K562 (cell line): Measurements from ENCODE around the gene RAP1A. TPM values are rescaled to one million over a fixed set of nuclear protein-coding genes. Genes with fewer than 3 reads are reported as not detected.
A peak's percentile ranks its signal among the peaks of the same experiment; 100 is the strongest.

ENCODE experiments used
- ATAC-seq: fragments of 200-7000 bp; cut with Tn5 transposase; 3 replicates; pipeline ENCODE4 v1.9.1; 2020; ENCODE audit warnings: moderate library complexity
- BruUV-seq: library from RNA; stranded (reverse); fragments of 400-500 nt; replicated peaks from 2 replicates; lab custom pipeline; 2021; lab: Mats Ljungman, UMichigan
- CTCF ChIA-PET: fragments of 300-600 bp; formaldehyde crosslinking; extraction: SDS; loops from one replicate; lab custom pipeline; 2021; ENCODE audit warnings: low intra/inter-chr PET ratio; lab: Yijun Ruan, JAX
- POLR2A ChIA-PET: fragments of 300-600, 350-650 bp; sonication (Branson Sonifier 250); formaldehyde crosslinking; extraction: SDS; loops from one replicate; lab custom pipeline; 2021; ENCODE audit warnings: antibody characterized with exemption, inconsistent platforms; lab: Yijun Ruan, JAX
- DNase-seq, 4 experiments: peaks; one replicate each; pipeline versions ENCODE4 v3.0.0 to v3.0.0-alpha.2; 2011 to 2018; ENCODE audit warnings: low spot score in 3 of 4, mixed read lengths in 3 of 4; ENCODE audit errors: extremely low read depth in 1 of 4
- FAIRE-seq: peaks from 2 replicates; lab custom pipeline; 2011; peaks lifted over from hg19 to GRCh38; lab: Jason Lieb, UNC
- H2AFZ ChIP-seq: 2 replicates; pipeline ENCODE4 v1.6.0; 2011; ENCODE audit warnings: low read depth, low read length, control low read depth, inconsistent platforms
- H3K27ac ChIP-seq: fragments of 200-600 bp; 3 replicates; pipeline ENCODE4 v1.8.0; 2011; ENCODE audit warnings: low read depth, mild to moderate bottlenecking, control low read depth, inconsistent platforms, low read length, moderate library complexity, mixed read lengths; ENCODE audit errors: extremely low read depth
- H3K27me3 ChIP-seq, 2 experiments: fragments of 300-600 bp in 1 of 2; 2 replicates in 1 of 2; 3 replicates in 1 of 2; pipeline versions ENCODE4 v1.6.0 to v1.8.0; 2011; ENCODE audit warnings: inconsistent platforms in 2 of 2, low read length in 2 of 2, mild to moderate bottlenecking in 1 of 2, mixed read lengths in 1 of 2, moderate library complexity in 1 of 2; ENCODE audit not compliant: control insufficient read depth in 2 of 2, insufficient read depth in 2 of 2
- H3K36me3 ChIP-seq: fragments of 300-600 bp; 3 replicates; pipeline ENCODE4 v1.8.0; 2011; ENCODE audit warnings: mild to moderate bottlenecking, low read length, inconsistent platforms; ENCODE audit not compliant: control insufficient read depth, insufficient read depth
- H3K4me1 ChIP-seq, 2 experiments: fragments of 200-600 bp in 1 of 2; replicated peaks in 1 of 2; 2 replicates in 1 of 2; 3 replicates in 1 of 2; pipeline versions ENCODE4 v1.5.1 to v1.8.0; 2011; ENCODE audit warnings: inconsistent platforms in 2 of 2, low read length in 2 of 2, mild to moderate bottlenecking in 1 of 2, mixed read lengths in 1 of 2, moderate library complexity in 1 of 2; ENCODE audit not compliant: control insufficient read depth in 2 of 2, insufficient read depth in 2 of 2
- H3K4me2 ChIP-seq: 2 replicates; pipeline ENCODE4 v1.6.1; 2011; ENCODE audit warnings: low read length, control low read depth, inconsistent platforms, mixed read lengths; ENCODE audit not compliant: insufficient read depth
- H3K4me3 ChIP-seq: fragments of 200-600 bp; sonication (generic), shearing (Covaris generic); 2 replicates; pipeline ENCODE4 v1.5.1; 2016; ENCODE audit warnings: control low read depth, inconsistent platforms
- H3K79me2 ChIP-seq: fragments of 200-600 bp; 3 replicates; pipeline ENCODE4 v1.8.0; 2011; ENCODE audit warnings: low read length, inconsistent platforms; ENCODE audit not compliant: control insufficient read depth, insufficient read depth
- H3K9ac ChIP-seq, 2 experiments: 2 replicates each; pipeline versions ENCODE4 v1.6.0 to v1.6.1; 2011; ENCODE audit warnings: low read depth in 2 of 2, low read length in 2 of 2, control low read depth in 1 of 2, inconsistent platforms in 1 of 2, mild to moderate bottlenecking in 1 of 2, mixed read lengths in 1 of 2; ENCODE audit not compliant: insufficient read depth in 1 of 2
- H3K9me1 ChIP-seq: one replicate; pipeline ENCODE4 v1.6.0; 2011; ENCODE audit warnings: inconsistent platforms, mild to moderate bottlenecking, low read length, moderate library complexity; ENCODE audit not compliant: control insufficient read depth, insufficient read depth
- H3K9me3 ChIP-seq: replicated peaks from 2 replicates; pipeline ENCODE4 v1.5.1; 2011; ENCODE audit warnings: low read depth, low read length, inconsistent platforms; ENCODE audit not compliant: control insufficient read depth, insufficient read depth
- H4K20me1 ChIP-seq: replicated peaks from 2 replicates; pipeline ENCODE4 v1.6.1; 2011; ENCODE audit warnings: low read length, inconsistent platforms, mixed read lengths; ENCODE audit not compliant: control insufficient read depth, insufficient read depth
- ARID1B ChIP-seq: fragments of 450-650 bp; IDR thresholded peaks from 2 replicates; pipeline ENCODE4 v1.6.1; 2016; ENCODE audit warnings: antibody characterized with exemption, mild to moderate bottlenecking, inconsistent platforms
- BRD9 ChIP-seq: fragments of 450-650 bp; IDR thresholded peaks from 2 replicates; pipeline ENCODE4 v1.6.1; 2018; ENCODE audit warnings: low read depth; ENCODE audit not compliant: partially characterized antibody
- CEBPG ChIP-seq, 3 experiments: fragments of 200-800 bp in 1 of 3; sonication (Bioruptor generic) in 1 of 3; sonication (generic) in 1 of 3; formaldehyde crosslinking in 1 of 3; IDR thresholded peaks in 2 of 3; conservative IDR thresholded peaks in 1 of 3; 2 replicates each; pipeline versions ENCODE4 v1.6.1 to v1.8.0; 2016 to 2022; ENCODE audit warnings: missing compliant biosample characterization in 2 of 3, missing genetic modification characterization in 2 of 3, mild to moderate bottlenecking in 1 of 3, missing genetic modification reagents in 1 of 3
- DEAF1 ChIP-seq: fragments of 450-650 bp; formaldehyde crosslinking; IDR thresholded peaks from 2 replicates; pipeline ENCODE4 v1.4.0; 2020; ENCODE audit warnings: mild to moderate bottlenecking, moderate library complexity
- DMBX1 ChIP-seq: fragments of 250-450 bp; sonication (Bioruptor Pico); IDR thresholded peaks from 2 replicates; pipeline ENCODE4 v1.8.0; 2022; ENCODE audit warnings: inconsistent platforms, mild to moderate bottlenecking, moderate library complexity, borderline replicate concordance
- EZH2 ChIP-seq: IDR thresholded peaks from 2 replicates; pipeline ENCODE4 v1.6.1; 2012; ENCODE audit warnings: low read depth, mild to moderate bottlenecking, inconsistent platforms, low read length, borderline replicate concordance
- GABPB1 ChIP-seq: sonication (generic); formaldehyde crosslinking; IDR thresholded peaks from 2 replicates; pipeline ENCODE4 v1.8.0; 2022; ENCODE audit warnings: mild to moderate bottlenecking, missing genetic modification reagents
- HMG20A ChIP-seq: fragments of 450-650 bp; formaldehyde crosslinking; conservative IDR thresholded peaks from 2 replicates; pipeline ENCODE4 v1.4.0; 2020; ENCODE audit warnings: mild to moderate bottlenecking, mixed read lengths
- MXI1 ChIP-seq: IDR thresholded peaks from 2 replicates; pipeline ENCODE4 v1.6.1; 2011; ENCODE audit warnings: low read depth, mild to moderate bottlenecking, improper control_type of control experiment, low read length
- NR3C1 ChIP-seq: sonication (generic); formaldehyde crosslinking; IDR thresholded peaks from 2 replicates; pipeline ENCODE4 v1.8.1; 2022; ENCODE audit warnings: missing genetic modification reagents
- PPARD ChIP-seq: fragments of 250-450 bp; sonication (Bioruptor Pico); IDR thresholded peaks from 2 replicates; pipeline ENCODE4 v1.8.0; 2022; ENCODE audit warnings: inconsistent platforms, mild to moderate bottlenecking, moderate library complexity
- RBM17 ChIP-seq: fragments of 200-400 bp; formaldehyde crosslinking; IDR thresholded peaks from 2 replicates; pipeline ENCODE4 v1.6.1; 2017; ENCODE audit warnings: low read depth, mild to moderate bottlenecking, low read length, borderline replicate concordance
- SIRT6 ChIP-seq: IDR thresholded peaks from one replicate; pipeline ENCODE4 v1.6.1; 2012; ENCODE audit warnings: low read depth, mild to moderate bottlenecking, control low read depth, inconsistent platforms, low read length, moderate library complexity
- SLC30A9 ChIP-seq: fragments of 250-450 bp; sonication (Bioruptor Pico); IDR thresholded peaks from 2 replicates; pipeline ENCODE4 v1.8.0; 2022; ENCODE audit warnings: mild to moderate bottlenecking, moderate library complexity
- SMAD3 ChIP-seq: fragments of 450-650 bp; formaldehyde crosslinking; conservative IDR thresholded peaks from 2 replicates; pipeline ENCODE4 v1.4.0; 2020; ENCODE audit warnings: mild to moderate bottlenecking
- SMC3 ChIP-seq: conservative IDR thresholded peaks from 2 replicates; pipeline ENCODE4 v1.6.1; 2011; ENCODE audit warnings: low read depth, low read length, improper control_type of control experiment; ENCODE audit not compliant: insufficient read depth
- TEAD2 ChIP-seq: fragments of 450-650 bp; IDR thresholded peaks from 2 replicates; pipeline ENCODE4 v1.6.1; 2016; ENCODE audit warnings: missing genetic modification characterization, control low read depth, missing compliant biosample characterization
- ZNF175 ChIP-seq: fragments of 200-800 bp; sonication (Bioruptor generic); IDR thresholded peaks from 2 replicates; pipeline ENCODE4 v1.6.1; 2016; ENCODE audit warnings: low read depth, mild to moderate bottlenecking, missing genetic modification characterization, missing compliant biosample characterization
- ZNF586 ChIP-seq: fragments of 450-650 bp; formaldehyde crosslinking; conservative IDR thresholded peaks from 2 replicates; pipeline ENCODE4 v1.4.0; 2020; ENCODE audit warnings: mild to moderate bottlenecking, moderate library complexity
- ZNF76 ChIP-seq: fragments of 250-450 bp; sonication (Bioruptor Pico); IDR thresholded peaks from 2 replicates; pipeline ENCODE4 v1.4.0; 2020; ENCODE audit warnings: mild to moderate bottlenecking, moderate library complexity, borderline replicate concordance
- WGBS: fragments of 100-300 bp; shearing (Covaris generic); methylation state at CpG from one replicate; pipeline ENCODE4 v1.1.6; 2016; ENCODE audit warnings: low coverage, mixed read lengths; ENCODE audit not compliant: insufficient coverage; ENCODE audit errors: missing lambda C conversion rate; 5-methylcytosine and 5-hydroxymethylcytosine counted together
- in situ Hi-C: fragments of 300-500 bp; cut with MboI; formaldehyde crosslinking; loops from 4 replicates; pipeline ENCODE4 v1.15.0; 2018; ENCODE audit warnings: inconsistent platforms, mixed read lengths
- intact Hi-C: fragments of 100-400 bp; cut with micrococcal nuclease; formaldehyde crosslinking; loops from 2 replicates; pipeline ENCODE4 v1.14.2; 2022
- polyA plus RNA-seq, 8 experiments: library from polyadenylated mRNA; depleted of rRNA in 4 of 8; stranded (reverse) in 5 of 8; unstranded in 3 of 8; fragments of >200 nt; fragmentation: Nextera tagmentation in 2 of 8; fragmentation: Illumina TruSeq in 1 of 8; extraction: Ambion mirVana in 2 of 8; extraction: Trizol in 1 of 8; gene quantifications; 2 replicates each; pipeline versions ENCODE4 v1.2.1 to v1.2.3, GENCODE V29; 2011 to 2014; ENCODE audit warnings: inconsistent platforms in 1 of 8, missing spikeins in 1 of 8
- total RNA-seq, 7 experiments: library from RNA; depleted of rRNA in 6 of 7; stranded (reverse); fragments of >200 nt in 6 of 7; fragmentation: Illumina TruSeq in 2 of 7; extraction: Trizol in 2 of 7; gene quantifications; 2 replicates each; pipeline versions ENCODE4 v1.2.1 to v1.2.3, GENCODE V29; 2011 to 2021; ENCODE audit warnings: low replicate concordance in 1 of 7

RAP1A gene
- total and polyA plus RNA-seq, 9 of the 15 experiments (the other 6 are each of a cell fraction or from before 2014, with no cell fraction given) = 13.4 to 86.2 (median 32.5) TPM

GRCh38 chr1:111656086-111657017, 36.8 kb downstream of the RAP1A start:
- H2AFZ ChIP-seq = no peak overlapping the region
- peaks cover 83% of the 10 kb centered on the region for H3K79me2 ChIP-seq
- 56% methylated on average over 5 of the region's 5 CpGs for WGBS
- peak; percentile 36 to 69 (median 48) for DNase-seq
- H3K27me3 ChIP-seq = no peaks in the 10 kb centered on the region
- H3K4me2 ChIP-seq = no peak overlapping the region
- in situ Hi-C loops (loop anchor here (5.0 kb wide), 1 partner anchor 149 kb away; no protein-coding TSS in a partner anchor), intact Hi-C loops (loop anchor here (1.0 to 5.0 kb wide), 4 partner anchors 94 to 175 kb away; no protein-coding TSS in a partner anchor)
- no peak overlapping the region for H3K4me3 ChIP-seq
- peak; percentile 38; the same call in 2 of the 3 replicates for ATAC-seq
- ChIA-PET CTCF (interaction anchor here (0.7 to 5.0 kb wide), 6 partner anchors 113 to 447 kb away, joined by 3 to 41 read pairs (median 4); no protein-coding TSS in a partner anchor), POLR2A (no interaction called here)
- no TSS peak for BruUV-seq
- no peaks in the 10 kb centered on the region for H3K9me1 ChIP-seq
- FAIRE-seq = peak; percentile 56
- H3K4me1 ChIP-seq = peaks cover 5 to 28% of the 10 kb centered on the region in 2 experiments; a peak in 4 of 5 replicates
- no peaks in the 10 kb centered on the region for H4K20me1 ChIP-seq
- H3K9ac ChIP-seq = no peak overlapping the region
- H3K36me3 ChIP-seq = no peaks in the 10 kb centered on the region; the same call in 2 of the 3 replicates
- no peak overlapping the region for H3K27ac ChIP-seq
- H3K9me3 ChIP-seq = no peaks in the 10 kb centered on the region
- no peak for TF ChIP-seq SIRT6
- TF ChIP-seq HMG20A (CRISPR knock-in tag) = no peak
- TF ChIP-seq EZH2 = no peak
- no peak for TF ChIP-seq GABPB1 (CRISPR knock-in tag)
- TF ChIP-seq DMBX1 (CRISPR knock-in tag) = no peak
- no peak for TF ChIP-seq TEAD2
- TF ChIP-seq ZNF175 (CRISPR knock-in tag) = no peak
- TF ChIP-seq ARID1B = no peak
- no peak for TF ChIP-seq SLC30A9 (CRISPR knock-in tag)
- TF ChIP-seq MXI1 = no peak
- TF ChIP-seq SMC3 = peak; percentile 71; the same call in 1 of the 2 replicates
- no peak for TF ChIP-seq CEBPG (CRISPR knock-in tag; IDR thresholded peaks at IDR 0.05)
- peak; percentile 16 to 63; a peak in 2 of 4 replicates for TF ChIP-seq CEBPG (tag; conservative IDR thresholded peaks at IDR 0.05 in 1 of 2, IDR thresholded peaks at IDR 0.05 in 1 of 2)
- TF ChIP-seq ZNF586 (CRISPR knock-in tag) = no peak
- TF ChIP-seq ZNF76 (CRISPR knock-in tag) = no peak
- TF ChIP-seq NR3C1 = no peak
- TF ChIP-seq SMAD3 = no peak
- TF ChIP-seq RBM17 = no peak
- TF ChIP-seq PPARD (CRISPR knock-in tag) = no peak
- TF ChIP-seq DEAF1 (CRISPR knock-in tag) = peak; percentile 76
- peak; percentile 55 for TF ChIP-seq BRD9
